SK-N-SH treated with all-trans-retinoic acid at 6 μM for 48 hours (cell line): ENCODE results near the gene OR3A2.
"Not testable (repeated sequence)": the region's sequence is repeated elsewhere in the genome, so short reads cannot be mapped to it uniquely, and the experiment has no call there.

Source experiments
- ATAC-seq: fragments of 200-7000 bp; cut with Tn5 transposase; 3 replicates; pipeline ENCODE4 v1.9.1; 2020; ENCODE audit warnings: mild to moderate bottlenecking, moderate library complexity
- ARNTL ChIP-seq: fragments of 450-650 bp; formaldehyde crosslinking; IDR thresholded peaks from 2 replicates; pipeline ENCODE4 v1.5.0; 2020; ENCODE audit warnings: low read depth, mild to moderate bottlenecking, moderate library complexity, borderline replicate concordance
- BACH2 ChIP-seq: fragments of 250-450 bp; sonication (Bioruptor Pico); IDR thresholded peaks from 2 replicates; pipeline ENCODE4 v1.9.0; 2021; ENCODE audit warnings: mild to moderate bottlenecking, borderline replicate concordance
- ESRRG ChIP-seq: fragments of 250-450 bp; sonication (Bioruptor Pico); IDR thresholded peaks from 2 replicates; pipeline ENCODE4 v1.6.1; 2021; ENCODE audit warnings: mild to moderate bottlenecking
- GLIS3 ChIP-seq: fragments of 250-450 bp; sonication (Bioruptor Pico); IDR thresholded peaks from 2 replicates; pipeline ENCODE4 v1.5.0; 2020; ENCODE audit warnings: mild to moderate bottlenecking, moderate library complexity
- ISL1 ChIP-seq: fragments of 250-450 bp; sonication (Bioruptor Pico); IDR thresholded peaks from 2 replicates; pipeline ENCODE4 v2.1.2; 2022; ENCODE audit warnings: mild to moderate bottlenecking, moderate library complexity
- OSR1 ChIP-seq: fragments of 250-450 bp; sonication (Bioruptor Pico); IDR thresholded peaks from 2 replicates; pipeline ENCODE4 v1.8.0; 2022; ENCODE audit warnings: moderate library complexity, mild to moderate bottlenecking, inconsistent platforms
- PPARA ChIP-seq: fragments of 250-450 bp; sonication (Bioruptor Pico); IDR thresholded peaks from 2 replicates; pipeline ENCODE4 v1.5.0; 2020; ENCODE audit warnings: mild to moderate bottlenecking, borderline replicate concordance
- RARB ChIP-seq: fragments of 250-450 bp; sonication (Bioruptor Pico); IDR thresholded peaks from 2 replicates; pipeline ENCODE4 v1.8.0; 2021; ENCODE audit warnings: mild to moderate bottlenecking, moderate library complexity
- SNAI2 ChIP-seq: fragments of 250-450 bp; sonication (Bioruptor Pico); IDR thresholded peaks from 2 replicates; pipeline ENCODE4 v1.5.0; 2020; ENCODE audit warnings: mild to moderate bottlenecking, moderate library complexity
- TCF4 ChIP-seq: fragments of 250-450 bp; sonication (Bioruptor Pico); IDR thresholded peaks from 2 replicates; pipeline ENCODE4 v1.8.0; 2021; ENCODE audit warnings: mild to moderate bottlenecking, moderate library complexity, borderline replicate concordance
- TOX ChIP-seq: fragments of 250-450 bp; sonication (Bioruptor Pico); IDR thresholded peaks from 2 replicates; pipeline ENCODE4 v1.8.0; 2021; ENCODE audit warnings: mild to moderate bottlenecking, moderate library complexity, borderline replicate concordance
- ZC3H10 ChIP-seq: fragments of 250-450 bp; sonication (Bioruptor Pico); IDR thresholded peaks from 2 replicates; pipeline ENCODE4 v1.5.1; 2021; ENCODE audit warnings: mild to moderate bottlenecking, moderate library complexity
- ZFP3 ChIP-seq: fragments of 250-450 bp; sonication (Bioruptor Pico); IDR thresholded peaks from 2 replicates; pipeline ENCODE4 v1.5.0; 2020; ENCODE audit warnings: mild to moderate bottlenecking, moderate library complexity
- ZFP30 ChIP-seq: fragments of 450-650 bp; formaldehyde crosslinking; IDR thresholded peaks from 2 replicates; pipeline ENCODE4 v1.5.0; 2022; ENCODE audit warnings: mild to moderate bottlenecking, moderate library complexity
- ZNF565 ChIP-seq: fragments of 450-650 bp; formaldehyde crosslinking; conservative IDR thresholded peaks from 2 replicates; pipeline ENCODE4 v1.5.0; 2020; ENCODE audit warnings: low read depth, mild to moderate bottlenecking, moderate library complexity
- ZNF70 ChIP-seq: fragments of 450-650 bp; formaldehyde crosslinking; IDR thresholded peaks from 2 replicates; pipeline ENCODE4 v1.5.0; 2020; ENCODE audit warnings: mild to moderate bottlenecking, moderate library complexity
- ZNF8 ChIP-seq: fragments of 450-650 bp; formaldehyde crosslinking; IDR thresholded peaks from 2 replicates; pipeline ENCODE4 v1.5.0; 2020; ENCODE audit warnings: mild to moderate bottlenecking, moderate library complexity
- TF ChIP-seq, protein P1 (sequence below): fragments of 250-450 bp; sonication (Bioruptor Pico); IDR thresholded peaks from 2 replicates; pipeline ENCODE4 v1.5.1; 2021; ENCODE audit warnings: mild to moderate bottlenecking, moderate library complexity
- TF ChIP-seq, protein P2 (sequence below): fragments of 250-450 bp; sonication (Bioruptor Pico); IDR thresholded peaks from 2 replicates; pipeline ENCODE4 v1.5.0; 2020; ENCODE audit warnings: mild to moderate bottlenecking, moderate library complexity
- TF ChIP-seq, protein P3 (sequence below): fragments of 250-450 bp; sonication (Bioruptor Pico); IDR thresholded peaks from 2 replicates; pipeline ENCODE4 v1.5.1; 2020; ENCODE audit warnings: low read depth, mild to moderate bottlenecking, moderate library complexity
- TF ChIP-seq, protein P4 (sequence below): fragments of 250-450 bp; sonication (Bioruptor Pico); IDR thresholded peaks from 2 replicates; pipeline ENCODE4 v1.8.0; 2021; ENCODE audit warnings: low read depth, mild to moderate bottlenecking, moderate library complexity, borderline replicate concordance

The OR3A2 gene

GRCh38 chr17:3418222-3418621 lies 32.1 kb upstream of the OR3A2 start:
- ATAC-seq, result no peak
- TF ChIP-seq BACH2 (CRISPR knock-in tag), result no peak
- no peak for TF ChIP-seq SNAI2
- TF ChIP-seq, all 23 proteins: peak for 0

- no peak for ATAC-seq
Measured at GRCh38 chr17:3415610-3416009, 29.5 kb upstream of the OR3A2 start.

DNA sequence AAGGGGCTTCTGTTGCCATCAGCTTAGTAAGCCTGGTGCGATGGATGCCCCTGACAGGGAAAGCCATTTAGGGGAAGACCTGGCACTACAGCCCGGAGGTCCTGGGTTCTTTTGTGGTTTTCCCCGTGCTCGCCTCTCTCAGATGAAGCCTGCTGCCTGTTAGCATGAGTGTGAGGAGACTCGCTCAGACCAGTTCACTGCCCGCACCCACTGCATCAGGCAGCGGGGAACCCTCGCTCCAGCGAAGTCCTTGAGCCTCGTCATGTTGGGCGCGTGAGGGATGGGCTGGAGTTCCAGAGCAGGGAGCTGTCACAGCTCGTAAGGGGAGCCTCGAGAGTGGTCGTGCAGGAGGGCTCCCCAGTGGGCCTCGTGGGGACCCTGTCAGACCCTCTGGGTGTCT lies 26.1 kb upstream of the OR3A2 start:
- not testable (repeated sequence) for ATAC-seq

More at GRCh38 chr17:3415610-3416009, 29.5 kb upstream of the OR3A2 start:
- TF ChIP-seq ESRRG (CRISPR knock-in tag) (no peak), OSR1 (CRISPR knock-in tag) (no peak), ZC3H10 (no peak), ZFP30 (CRISPR knock-in tag) (no peak), TOX (CRISPR knock-in tag) (no peak), RARB (CRISPR knock-in tag) (no peak)
- TF ChIP-seq, protein P1, sequence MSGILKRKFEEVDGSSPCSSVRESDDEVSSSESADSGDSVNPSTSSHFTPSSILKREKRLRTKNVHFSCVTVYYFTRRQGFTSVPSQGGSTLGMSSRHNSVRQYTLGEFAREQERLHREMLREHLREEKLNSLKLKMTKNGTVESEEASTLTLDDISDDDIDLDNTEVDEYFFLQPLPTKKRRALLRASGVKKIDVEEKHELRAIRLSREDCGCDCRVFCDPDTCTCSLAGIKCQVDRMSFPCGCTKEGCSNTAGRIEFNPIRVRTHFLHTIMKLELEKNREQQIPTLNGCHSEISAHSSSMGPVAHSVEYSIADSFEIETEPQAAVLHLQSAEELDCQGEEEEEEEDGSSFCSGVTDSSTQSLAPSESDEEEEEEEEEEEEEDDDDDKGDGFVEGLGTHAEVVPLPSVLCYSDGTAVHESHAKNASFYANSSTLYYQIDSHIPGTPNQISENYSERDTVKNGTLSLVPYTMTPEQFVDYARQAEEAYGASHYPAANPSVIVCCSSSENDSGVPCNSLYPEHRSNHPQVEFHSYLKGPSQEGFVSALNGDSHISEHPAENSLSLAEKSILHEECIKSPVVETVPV, result no peak

GRCh38 chr17:3411070-3411469 lies 25.0 kb upstream of the OR3A2 start, which contains the start of gene OR3A3:
Gene OR3A3, plus strand, starts transcription at chr17:3411370.
- ATAC-seq, result no peak
- no peak for TF ChIP-seq BACH2 (CRISPR knock-in tag)
- no peak for TF ChIP-seq TCF4 (CRISPR knock-in tag)
- TF ChIP-seq, protein P1, result no peak
- TF ChIP-seq, protein P2, sequence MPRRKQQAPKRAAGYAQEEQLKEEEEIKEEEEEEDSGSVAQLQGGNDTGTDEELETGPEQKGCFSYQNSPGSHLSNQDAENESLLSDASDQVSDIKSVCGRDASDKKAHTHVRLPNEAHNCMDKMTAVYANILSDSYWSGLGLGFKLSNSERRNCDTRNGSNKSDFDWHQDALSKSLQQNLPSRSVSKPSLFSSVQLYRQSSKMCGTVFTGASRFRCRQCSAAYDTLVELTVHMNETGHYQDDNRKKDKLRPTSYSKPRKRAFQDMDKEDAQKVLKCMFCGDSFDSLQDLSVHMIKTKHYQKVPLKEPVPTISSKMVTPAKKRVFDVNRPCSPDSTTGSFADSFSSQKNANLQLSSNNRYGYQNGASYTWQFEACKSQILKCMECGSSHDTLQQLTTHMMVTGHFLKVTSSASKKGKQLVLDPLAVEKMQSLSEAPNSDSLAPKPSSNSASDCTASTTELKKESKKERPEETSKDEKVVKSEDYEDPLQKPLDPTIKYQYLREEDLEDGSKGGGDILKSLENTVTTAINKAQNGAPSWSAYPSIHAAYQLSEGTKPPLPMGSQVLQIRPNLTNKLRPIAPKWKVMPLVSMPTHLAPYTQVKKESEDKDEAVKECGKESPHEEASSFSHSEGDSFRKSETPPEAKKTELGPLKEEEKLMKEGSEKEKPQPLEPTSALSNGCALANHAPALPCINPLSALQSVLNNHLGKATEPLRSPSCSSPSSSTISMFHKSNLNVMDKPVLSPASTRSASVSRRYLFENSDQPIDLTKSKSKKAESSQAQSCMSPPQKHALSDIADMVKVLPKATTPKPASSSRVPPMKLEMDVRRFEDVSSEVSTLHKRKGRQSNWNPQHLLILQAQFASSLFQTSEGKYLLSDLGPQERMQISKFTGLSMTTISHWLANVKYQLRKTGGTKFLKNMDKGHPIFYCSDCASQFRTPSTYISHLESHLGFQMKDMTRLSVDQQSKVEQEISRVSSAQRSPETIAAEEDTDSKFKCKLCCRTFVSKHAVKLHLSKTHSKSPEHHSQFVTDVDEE (CRISPR knock-in tag), result no peak
- TF ChIP-seq ZC3H10, result no peak
- no peak for TF ChIP-seq ZNF565
- TF ChIP-seq ZFP3 (CRISPR knock-in tag), result no peak

DNA sequence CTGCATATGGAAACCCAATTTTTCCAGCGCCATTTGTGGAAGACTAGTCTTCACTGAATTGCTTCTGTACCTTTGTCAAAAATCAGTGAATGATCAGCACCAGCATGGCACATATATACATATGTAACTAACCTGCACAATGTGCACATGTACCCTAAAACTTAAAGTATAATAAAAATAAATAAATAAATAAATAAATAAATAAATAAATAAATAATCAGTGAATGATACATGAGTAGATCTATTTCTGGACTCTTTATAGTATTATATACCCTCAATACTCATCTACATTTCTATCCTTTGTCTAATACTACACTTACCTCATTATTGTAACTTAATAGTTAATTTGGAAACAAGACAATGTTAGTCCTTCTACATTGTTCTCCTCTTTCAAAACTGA lies 17.7 kb upstream of the OR3A2 start:
- ATAC-seq, result not testable (repeated sequence)

- ATAC-seq, result no peak
- no peak for TF ChIP-seq RARB (CRISPR knock-in tag)
- TF ChIP-seq BACH2 (CRISPR knock-in tag), result no peak
- TF ChIP-seq, protein P3, sequence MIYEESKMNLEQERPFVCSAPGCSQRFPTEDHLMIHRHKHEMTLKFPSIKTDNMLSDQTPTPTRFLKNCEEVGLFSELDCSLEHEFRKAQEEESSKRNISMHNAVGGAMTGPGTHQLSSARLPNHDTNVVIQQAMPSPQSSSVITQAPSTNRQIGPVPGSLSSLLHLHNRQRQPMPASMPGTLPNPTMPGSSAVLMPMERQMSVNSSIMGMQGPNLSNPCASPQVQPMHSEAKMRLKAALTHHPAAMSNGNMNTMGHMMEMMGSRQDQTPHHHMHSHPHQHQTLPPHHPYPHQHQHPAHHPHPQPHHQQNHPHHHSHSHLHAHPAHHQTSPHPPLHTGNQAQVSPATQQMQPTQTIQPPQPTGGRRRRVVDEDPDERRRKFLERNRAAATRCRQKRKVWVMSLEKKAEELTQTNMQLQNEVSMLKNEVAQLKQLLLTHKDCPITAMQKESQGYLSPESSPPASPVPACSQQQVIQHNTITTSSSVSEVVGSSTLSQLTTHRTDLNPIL (CRISPR knock-in tag), result no peak
- TF ChIP-seq PPARA (CRISPR knock-in tag), result no peak
- no peak for TF ChIP-seq GLIS3 (CRISPR knock-in tag)
- no peak for TF ChIP-seq ZFP30 (CRISPR knock-in tag)
- no peak for TF ChIP-seq TOX (CRISPR knock-in tag)
- no peak for TF ChIP-seq ZNF70 (CRISPR knock-in tag)
- TF ChIP-seq, protein P2 (CRISPR knock-in tag), result no peak
- no peak for TF ChIP-seq ZFP3 (CRISPR knock-in tag)
- no peak for TF ChIP-seq ARNTL
- no peak for TF ChIP-seq SNAI2
- TF ChIP-seq ZC3H10, result no peak
- TF ChIP-seq TCF4 (CRISPR knock-in tag), result no peak
- no peak for TF ChIP-seq ISL1 (CRISPR knock-in tag)
- TF ChIP-seq ZNF565, result no peak
- TF ChIP-seq ZNF8 (CRISPR knock-in tag), result no peak
- TF ChIP-seq, protein P4, sequence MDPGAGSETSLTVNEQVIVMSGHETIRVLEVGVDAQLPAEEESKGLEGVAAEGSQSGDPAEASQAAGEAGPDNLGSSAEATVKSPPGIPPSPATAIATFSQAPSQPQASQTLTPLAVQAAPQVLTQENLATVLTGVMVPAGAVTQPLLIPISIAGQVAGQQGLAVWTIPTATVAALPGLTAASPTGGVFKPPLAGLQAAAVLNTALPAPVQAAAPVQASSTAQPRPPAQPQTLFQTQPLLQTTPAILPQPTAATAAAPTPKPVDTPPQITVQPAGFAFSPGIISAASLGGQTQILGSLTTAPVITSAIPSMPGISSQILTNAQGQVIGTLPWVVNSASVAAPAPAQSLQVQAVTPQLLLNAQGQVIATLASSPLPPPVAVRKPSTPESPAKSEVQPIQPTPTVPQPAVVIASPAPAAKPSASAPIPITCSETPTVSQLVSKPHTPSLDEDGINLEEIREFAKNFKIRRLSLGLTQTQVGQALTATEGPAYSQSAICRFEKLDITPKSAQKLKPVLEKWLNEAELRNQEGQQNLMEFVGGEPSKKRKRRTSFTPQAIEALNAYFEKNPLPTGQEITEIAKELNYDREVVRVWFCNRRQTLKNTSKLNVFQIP, result no peak
Measured at GRCh38 chr17:3401786-3402185, 15.7 kb upstream of the OR3A2 start.
